Stimulated activated CD8-positive, alpha-beta memory T cell treated with anti-CD3 and anti-CD28 coated beads, Interleukin-15, amount 100 ng/mL, for 1 hour (primary cell): Measurements from ENCODE around the gene CREG1.
"Not testable (repeated sequence)": the region's sequence is repeated elsewhere in the genome, so short reads cannot be mapped to it uniquely, and the experiment has no call there.

Experiments used
- DNase-seq: peaks from one replicate; pipeline ENCODE4 v3.0.0-alpha.2; 2020; ENCODE audit warnings: low read depth

The CREG1 gene

DNA sequence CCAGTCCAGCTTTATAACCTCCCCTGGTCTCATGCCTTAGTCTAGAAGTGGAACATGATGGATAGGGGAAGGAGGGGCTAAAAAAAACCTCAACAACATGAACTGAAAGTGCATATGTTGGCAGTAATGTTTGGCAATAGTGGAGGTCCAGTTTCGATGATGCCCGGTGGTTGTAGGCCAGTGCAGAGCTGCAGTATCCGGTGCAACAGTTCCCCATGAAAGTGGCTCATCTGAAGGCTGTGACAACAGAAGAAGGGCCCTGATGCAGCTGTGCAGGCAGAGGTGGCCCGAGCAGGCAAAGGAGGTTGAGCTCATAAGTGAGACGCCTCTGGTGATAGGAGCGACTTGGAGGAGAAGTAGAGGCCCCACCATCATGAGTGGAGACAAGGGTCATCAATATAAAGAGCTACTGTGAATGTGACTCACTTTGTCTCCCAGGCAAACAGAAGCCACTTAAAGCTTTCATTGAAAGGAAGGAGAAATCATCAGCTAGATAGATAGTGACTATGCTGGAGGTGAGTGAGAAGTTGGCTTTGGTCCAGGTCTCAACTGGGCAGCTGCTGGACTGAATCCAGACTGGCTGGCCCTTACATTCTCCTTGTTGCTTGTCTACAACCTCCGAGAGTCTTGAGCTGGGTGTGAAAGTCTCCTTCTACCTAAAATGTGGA is 10.2 kb upstream of the CREG1 start:
- DNase-seq = no peak

DNA sequence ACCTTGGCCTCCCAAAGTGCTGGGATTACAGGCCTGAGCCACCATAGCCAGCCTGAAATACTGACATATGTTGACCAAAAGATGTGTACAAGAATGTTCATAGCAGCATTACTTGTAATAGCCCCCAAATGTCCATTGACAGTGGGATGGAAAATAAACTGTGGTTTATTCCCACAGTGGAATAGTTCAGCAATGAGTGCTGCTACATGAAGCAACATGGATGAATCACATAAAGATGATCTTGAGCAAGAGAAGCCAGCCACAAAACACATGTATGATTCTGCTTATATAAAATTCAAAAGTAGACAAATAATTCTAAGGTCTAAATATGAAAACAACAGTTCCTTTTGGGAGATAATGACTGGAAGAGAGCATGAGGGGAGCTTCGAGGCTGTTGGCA is 9.1 kb upstream of the CREG1 start:
- DNase-seq = no peak

DNA sequence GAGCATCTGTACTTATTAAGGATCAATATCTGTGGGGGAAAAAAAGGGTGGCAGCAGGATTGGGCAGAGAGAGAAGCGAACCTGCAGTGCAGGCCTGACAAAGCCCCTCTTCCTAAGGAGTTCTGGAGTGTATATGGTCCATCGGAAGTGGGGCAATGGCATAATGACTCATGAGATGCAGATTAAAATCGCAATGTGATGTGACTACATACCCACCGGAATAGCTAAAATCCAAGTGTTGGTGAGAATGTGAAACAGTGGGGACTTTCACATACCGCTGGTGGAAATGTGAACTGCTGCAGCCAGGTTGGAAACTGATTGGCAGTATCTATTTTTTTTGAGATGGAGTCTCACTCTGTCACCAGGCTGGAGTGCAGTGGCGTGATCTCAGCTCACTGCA is 8.2 kb upstream of the CREG1 start:
- DNase-seq = no peak

DNA sequence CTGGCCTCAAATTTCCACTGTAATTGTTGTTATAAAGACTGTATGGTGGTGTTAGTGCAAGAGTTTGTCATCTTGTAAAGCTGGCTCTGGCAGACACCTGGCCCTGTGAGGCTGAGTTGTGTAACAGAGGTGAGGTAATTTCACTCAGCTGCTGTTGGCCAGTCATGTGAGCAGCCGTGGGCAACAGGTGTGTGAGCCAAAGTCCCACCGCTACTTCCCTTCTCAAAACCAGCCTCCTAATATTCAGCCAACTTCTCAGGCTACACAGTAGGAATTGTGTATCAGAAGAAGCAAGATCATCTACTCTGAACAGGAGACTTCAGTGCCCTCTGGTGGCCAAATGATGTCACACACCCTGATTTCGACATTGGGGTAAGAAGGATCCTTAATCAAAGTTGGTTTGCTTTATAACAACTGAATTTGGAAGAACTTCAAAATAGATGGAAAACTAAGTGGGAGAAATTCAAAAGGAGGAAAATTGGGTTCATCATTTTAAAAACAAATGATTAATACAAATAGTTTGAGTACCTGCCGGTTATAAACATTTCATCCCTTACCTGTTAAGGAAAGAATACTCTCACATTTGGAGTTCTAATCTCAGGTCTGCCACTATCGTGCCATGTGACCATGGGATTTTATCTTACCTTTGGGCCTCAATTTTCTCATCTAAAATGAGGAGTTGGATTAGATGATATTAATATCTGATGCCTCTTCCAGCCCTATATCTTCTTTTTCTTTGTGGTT is 2.6 kb upstream of the CREG1 start:
- DNase-seq = peak; percentile 59

DNA sequence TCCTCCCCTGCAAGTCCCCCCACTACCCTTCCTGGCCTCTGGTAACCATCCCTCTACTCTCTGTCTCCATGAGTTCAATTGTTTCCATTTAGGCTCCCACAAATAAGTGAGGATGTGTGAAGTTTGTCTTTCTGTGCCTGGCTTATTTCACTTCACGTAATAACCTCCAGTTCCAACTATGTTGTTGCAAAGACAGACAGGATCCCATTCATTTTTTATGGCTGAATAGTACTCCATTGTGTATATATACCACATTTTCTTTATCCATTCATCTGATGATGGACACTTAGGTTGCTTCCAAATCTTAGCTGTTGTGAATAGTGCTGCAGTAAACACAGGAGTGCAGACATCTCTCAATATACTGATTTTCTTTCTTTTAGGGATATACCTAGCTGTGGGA is 1.5 kb upstream of the CREG1 start:
- not testable (repeated sequence) for DNase-seq

DNA sequence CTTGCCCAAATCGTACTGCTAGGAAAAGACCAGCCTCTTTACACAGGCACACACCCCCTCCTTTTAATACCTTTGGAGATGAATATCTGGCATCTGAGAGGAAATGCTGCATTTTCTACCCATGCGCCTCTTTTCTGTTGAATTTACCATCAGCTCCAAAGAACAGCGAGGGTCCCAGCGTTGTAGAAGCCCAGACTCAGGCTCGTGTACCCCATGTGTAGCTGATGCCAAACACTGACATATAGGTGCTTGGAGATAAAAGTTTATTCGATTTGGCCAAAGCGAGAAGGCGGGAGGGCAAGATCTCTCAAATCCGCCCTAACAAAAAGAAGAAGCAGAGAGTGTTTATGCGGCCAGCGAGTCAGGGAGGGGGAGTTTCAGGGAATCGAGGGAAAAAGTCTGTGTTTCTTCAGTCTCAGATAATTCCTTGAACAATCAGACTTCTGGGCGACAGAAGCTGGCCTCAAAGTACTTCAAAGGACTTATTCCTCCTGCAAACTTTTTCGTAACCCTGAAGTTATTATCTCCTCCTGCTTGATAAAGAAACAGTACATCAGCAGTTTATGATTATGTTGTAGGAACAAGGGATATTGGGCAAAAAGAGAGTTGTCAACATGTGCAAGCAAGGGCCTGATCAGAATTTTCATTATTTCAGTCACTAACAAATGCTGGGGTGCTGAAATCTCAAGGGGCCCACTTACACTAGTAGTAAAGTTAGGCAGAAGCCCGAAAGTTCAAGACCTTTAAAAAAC is 642 bp upstream of the CREG1 start:
- DNase-seq = no peak

DNA sequence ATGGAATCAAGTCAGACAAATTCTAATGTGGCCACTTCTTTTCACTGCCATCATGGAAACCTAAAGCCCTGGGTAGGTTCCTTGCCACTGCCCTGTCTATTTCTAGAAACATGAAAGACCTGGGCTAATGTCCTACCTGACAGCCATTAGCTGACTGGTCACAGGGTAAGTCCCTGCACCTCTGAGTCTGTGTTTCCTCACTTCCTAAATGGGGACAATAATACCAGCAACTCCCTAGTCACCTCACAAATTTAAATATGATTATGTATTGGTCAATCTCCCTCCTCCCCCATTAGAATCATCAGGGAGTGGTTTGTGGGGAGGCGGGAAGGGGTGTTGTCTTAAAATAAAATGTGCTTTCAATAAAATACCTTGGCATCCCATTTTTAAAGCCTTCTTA is 2.2 kb downstream of the CREG1 start:
- DNase-seq = no peak

DNA sequence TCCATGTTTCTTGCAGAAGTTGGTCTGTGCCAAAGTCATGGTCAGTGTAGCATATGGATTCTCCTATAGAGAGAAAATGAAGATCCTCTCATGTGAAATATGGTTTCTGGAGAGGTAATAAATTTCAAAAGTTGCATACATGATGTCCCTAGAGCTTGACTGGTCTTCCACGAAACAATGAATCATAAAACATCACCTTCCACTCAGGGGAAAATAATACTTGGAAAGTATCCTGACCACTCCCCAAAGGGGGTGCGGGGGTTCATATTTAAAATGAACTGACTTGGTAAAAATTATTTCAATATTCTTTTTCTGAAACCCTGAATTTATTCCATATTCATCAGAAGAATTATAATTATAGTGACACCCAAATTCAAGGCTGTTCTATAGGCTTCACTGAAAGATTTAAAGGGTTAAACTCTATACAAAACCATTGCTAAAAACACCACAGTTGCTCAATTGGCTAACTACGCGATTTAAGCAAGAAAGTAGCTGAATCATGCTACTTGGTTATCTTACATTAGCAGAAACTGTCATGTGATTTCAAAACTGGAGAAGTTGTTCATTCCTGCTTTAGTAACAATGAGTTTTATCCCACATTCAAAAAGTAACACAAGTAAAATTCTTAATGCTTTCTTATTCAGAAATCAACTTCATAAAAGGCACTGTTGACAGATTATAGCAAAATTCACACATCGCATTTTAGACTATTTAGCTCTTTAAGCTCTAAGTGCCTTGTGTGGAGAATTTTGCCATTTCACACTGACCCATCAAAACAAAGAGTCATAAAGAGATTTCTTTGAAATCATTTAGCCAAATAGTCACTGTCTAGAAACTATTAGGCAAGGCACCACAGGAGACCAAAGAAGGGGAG is 5.3 kb downstream of the CREG1 start:
- DNase-seq = no peak

DNA sequence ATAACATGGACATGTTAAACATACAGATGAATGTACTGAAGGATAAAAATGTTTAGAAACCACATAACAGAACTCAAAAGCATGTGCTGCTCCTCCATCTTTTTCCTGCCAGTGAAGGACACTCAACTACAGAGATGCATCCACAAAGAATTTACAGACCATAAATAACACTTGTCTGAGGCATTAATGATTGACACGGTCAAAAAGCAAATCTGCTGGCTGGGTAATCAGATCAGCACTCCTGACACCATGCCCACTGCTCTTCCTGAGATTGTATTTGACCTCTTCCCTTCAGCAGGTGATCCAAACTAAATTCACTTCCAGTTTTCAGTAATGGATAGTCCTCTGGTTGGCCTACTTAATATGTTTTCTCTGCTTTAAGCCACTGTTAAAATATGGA is 6.6 kb downstream of the CREG1 start:
- DNase-seq = no peak

DNA sequence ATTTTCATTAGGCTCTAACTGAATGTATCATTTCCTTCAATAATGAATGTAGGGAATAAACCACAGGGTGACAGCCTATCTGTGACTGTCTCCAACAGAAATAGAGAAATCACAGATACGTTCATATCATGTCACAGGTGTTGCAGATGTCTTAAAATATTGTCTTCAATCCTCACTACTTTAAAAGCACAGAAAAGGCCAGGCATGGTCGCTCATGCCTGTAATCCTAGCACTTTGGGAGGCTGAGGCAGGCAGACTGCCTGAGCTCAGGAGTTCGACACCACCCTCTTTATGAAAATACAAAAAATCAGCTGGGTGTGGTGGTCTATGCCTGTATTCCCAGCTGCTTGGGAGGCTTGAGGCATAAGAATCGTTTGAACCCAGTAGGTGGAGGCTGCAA is 8.2 kb downstream of the CREG1 start:
- no peak for DNase-seq

DNA sequence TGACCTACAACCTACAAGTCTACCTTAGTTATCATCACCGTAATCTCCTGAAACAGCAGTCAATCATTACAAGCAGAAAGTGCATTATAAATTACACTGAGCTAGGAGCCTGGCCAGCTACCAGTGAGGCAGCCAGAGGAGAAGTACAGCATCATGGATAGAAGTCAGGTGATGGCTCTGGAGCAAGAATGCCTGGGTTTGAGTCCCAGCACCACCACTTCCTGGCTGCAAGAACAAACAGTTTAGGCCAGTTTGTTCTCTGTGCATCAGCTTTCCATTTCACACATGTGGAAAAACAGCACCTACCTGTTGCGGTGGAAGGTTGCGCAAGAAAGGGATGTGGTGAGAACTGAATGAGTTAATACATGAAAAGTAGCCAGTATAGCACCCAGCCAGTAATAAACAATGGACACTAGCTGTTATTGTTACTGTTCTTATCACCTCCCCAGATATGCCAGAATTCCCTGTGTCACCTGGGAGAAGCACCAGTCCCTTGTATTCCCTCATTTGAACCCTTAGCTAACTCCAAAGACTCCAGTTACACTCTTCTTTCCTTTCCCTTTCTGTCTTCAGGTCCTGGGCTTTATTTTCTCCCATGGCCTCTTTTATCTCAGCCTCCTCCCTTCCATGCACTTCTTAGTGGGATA is 9.0 kb downstream of the CREG1 start:
- DNase-seq = no peak

DNA sequence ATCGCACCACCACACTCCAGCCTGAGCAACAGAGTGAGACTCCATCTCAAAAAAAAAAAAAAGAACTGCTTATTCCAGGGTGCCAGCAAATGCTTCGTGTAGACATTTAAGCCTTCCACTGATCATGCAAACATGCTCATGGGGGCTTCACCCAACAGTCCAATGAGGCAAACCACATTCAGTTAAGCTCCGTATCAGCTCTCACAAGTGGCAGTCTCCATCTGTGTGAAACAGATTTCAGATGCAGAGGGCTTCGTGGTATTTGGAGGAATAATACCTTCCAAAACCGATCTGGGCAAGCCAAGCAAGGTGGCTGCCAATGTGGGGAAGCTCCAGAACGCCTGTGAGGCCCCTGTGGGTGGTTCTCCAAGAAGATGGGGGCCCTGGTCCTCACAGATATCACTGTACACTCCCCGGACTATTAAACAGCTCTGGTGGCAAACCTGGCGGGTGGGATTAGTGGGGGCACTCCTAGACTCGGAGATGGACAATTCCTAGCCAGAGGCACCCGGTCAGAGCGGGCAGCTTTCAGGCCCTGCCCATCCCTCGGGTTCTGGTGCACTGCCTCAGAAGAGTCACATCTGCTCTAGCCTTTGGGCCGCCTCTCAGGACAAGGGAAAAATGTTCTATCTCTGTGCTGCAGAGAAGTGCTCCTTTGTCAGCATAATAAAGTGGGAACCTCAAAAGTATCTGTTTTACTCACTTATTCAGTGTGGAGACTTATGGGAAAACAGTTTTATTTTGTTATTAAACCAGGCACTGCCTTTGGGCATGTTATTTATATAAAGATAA is 10.2 kb downstream of the CREG1 start:
- no peak for DNase-seq

DNA sequence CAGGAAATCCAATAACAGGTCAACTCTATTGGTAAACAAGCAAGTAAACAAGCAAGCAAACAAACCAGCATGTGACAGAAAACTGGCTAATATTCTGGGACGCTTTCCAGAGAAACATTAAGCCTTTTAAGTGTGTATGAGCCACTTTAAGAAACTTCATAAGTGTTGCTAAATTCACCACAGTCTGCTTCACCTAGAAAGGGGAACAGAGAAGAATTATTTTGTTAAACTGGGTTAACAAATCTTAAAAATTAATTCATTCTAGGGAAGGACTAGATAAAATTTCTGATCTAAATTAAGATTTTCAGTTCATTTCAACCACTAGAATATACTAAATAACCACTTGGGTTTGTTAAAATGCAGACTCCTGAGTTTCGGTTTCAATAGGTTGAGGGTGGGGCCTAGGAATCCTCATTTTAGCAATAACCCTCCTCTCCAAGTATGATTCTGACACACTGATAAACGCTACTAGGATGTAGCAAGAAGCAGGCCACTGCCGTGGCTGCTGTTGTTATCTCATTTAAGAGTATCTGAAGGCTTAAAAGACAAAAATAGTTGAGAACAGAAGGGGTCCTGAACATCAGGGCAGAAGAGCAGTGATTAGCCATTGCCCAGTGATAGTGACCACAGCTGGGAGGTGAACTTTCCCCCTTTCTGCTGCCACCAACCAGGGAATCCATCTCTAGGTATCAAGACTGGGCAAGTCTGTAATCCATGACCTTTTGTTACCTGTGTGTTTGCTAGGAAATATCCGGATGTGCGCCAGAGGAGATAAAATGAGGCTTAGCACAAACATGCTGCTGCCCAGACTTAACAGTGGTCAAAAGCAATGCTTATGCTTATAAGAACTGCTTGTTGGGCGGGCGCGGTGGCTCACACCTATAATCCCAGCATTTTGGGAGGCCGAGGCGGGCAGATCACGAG is 11.2 kb downstream of the CREG1 start:
- no peak for DNase-seq

DNA sequence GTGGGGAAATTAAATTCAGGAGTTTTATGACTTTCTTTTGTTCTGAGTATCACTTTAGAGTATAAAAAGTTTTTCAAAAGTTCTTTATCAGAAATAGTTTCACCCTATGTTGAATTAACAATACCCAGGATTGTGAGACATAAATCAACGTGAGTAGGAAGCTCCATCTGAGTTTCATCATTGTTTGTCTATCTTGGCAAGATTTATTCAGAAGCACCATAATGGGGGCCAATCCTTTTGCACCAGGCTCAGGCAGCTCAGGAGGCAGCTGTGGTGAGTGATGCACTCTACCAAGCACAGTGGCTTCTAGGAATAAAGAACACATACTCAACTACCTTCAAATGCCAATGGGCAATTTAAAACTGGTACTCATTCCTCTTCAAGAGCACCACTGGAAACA is 12.0 kb downstream of the CREG1 start:
- no peak for DNase-seq

DNA sequence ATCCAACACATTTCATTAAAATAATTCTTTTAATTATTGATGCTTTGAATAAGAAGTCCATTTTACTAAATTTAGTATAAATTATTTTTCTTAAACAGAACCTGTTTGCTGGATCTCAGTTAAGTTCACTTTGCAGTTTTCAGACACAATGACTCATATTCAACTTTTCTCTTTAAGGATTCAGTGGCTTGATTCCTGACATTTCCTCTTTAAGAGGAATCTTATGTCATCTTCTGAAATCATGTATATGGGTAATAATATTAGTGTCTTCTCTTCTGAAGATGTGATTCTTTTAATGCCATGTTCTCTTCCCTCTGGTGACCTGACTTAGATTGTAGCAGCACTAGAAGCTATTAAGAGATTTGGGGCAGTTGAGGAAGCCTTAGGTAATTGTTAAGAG is 12.6 kb downstream of the CREG1 start:
- no peak for DNase-seq

DNA sequence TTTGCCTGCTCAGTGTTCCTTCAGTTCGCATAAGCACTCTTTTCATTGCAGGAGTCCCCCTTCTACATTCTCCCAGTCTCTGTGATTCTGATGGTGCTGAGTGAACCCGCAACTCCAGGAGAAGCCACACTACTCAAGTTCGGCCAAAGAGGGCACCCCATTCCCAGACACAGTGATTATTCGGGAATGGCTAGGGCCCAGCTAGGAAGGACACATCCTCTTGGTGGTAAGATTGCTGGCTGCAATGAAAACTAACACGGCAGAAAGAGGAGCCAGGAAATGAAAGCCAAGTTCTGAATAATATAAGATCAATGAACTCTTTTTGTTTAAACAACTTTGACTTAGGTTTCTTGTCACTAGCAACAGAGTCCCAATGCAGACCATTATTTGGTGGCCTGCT is 14.9 kb downstream of the CREG1 start:
- no peak for DNase-seq

DNA sequence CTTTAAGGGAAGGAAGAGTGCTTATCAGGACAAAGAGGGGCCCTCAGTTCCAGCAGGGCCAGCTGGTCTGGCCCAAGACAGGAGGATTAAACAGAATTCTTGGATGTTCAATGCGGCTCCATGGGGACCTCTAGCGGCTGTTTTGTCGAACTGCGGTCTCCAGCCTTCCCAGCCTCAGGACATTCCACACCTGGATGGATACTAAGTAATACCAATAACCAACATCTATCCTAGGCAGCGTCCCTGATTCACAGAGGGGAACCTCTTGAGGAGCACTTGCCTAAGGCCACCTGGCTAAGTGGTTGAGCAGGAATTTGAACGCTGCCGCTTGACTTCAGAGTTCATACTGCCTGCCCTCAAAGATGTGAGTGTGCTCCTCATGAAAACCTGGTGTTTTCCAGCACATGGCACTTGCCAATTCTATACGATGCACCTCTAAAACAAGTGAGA is 19.7 kb downstream of the CREG1 start:
- peak; percentile 49 for DNase-seq

DNA sequence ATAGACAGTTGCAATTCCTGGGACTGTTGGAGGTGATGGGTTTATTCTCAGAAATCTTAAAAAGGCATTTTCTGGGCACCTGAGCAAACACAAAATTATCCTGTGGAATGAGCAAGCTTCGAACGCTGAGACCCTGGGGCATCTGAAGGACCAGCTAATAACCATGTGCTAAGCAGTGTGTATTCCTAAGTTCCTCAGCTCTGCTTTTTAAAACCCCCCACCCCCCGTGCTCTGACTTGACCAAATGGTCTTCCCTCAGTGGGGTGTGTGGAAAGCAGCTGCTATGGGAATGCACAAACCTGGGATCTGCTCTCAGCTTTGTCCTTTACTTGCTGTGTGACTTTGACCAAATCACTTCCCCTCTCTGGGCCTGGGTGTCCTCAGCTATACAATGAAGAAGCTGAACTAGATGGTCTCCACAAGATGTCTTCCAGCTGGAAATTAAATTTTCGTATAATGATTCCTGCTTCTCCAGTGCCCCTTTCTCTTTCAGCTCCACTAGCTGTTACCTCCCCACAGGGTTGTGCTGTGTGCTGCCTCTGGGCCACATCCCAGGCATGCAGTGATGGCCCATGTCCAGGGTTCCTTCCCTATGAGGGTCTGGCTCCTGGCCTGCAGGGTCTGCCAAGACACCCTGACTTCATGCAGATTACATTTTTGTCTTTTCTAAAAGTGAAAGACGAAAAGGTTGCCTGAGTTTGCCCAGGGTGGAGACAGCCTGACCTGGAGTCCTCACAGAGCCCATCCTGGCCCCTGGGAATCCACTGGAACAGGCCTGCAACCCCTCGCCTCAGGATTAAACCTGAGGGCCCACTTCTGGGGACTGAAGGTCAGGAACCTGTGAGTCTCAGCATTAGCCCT is 20.4 kb downstream of the CREG1 start:
- DNase-seq = no peak

DNA sequence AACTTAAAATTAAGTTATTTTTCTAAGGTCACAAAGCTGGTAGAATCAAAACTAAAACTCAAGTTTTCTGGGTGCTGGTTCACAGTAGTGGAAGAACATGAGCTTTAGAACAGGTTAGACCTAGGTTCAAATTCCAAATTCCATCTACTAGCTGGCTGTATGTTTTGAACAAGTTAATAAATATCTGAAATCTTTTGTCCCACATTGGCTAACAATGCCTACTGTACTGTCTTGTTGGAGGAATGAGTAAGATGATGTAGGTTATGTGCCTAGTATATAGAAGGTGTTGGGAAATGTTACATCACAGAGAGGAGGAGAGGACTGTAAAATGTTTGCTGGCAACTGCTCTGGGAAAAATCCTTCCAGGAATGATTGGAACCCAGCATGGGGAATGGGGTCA is 21.2 kb downstream of the CREG1 start:
- no peak for DNase-seq
